HUES48 (cell line): Measurements from ENCODE around the gene GPR89A.
A peak's percentile ranks its signal among the peaks of the same experiment; 100 is the strongest.

Source experiments
- H3K27ac ChIP-seq: one replicate; pipeline ENCODE4 v1.7.0; 2013; ENCODE audit warnings: low read depth, low read length, inconsistent platforms
- H3K27me3 ChIP-seq: 2 replicates; pipeline ENCODE4 v1.6.1; 2013; ENCODE audit warnings: mild to moderate bottlenecking, low read length; ENCODE audit not compliant: control insufficient read depth, insufficient read depth
- H3K36me3 ChIP-seq: 2 replicates; pipeline ENCODE4 v1.6.1; 2013; ENCODE audit warnings: low read length; ENCODE audit not compliant: control insufficient read depth, insufficient read depth
- H3K4me1 ChIP-seq: 2 replicates; pipeline ENCODE4 v1.6.1; 2013; ENCODE audit warnings: mild to moderate bottlenecking, low read length; ENCODE audit not compliant: control insufficient read depth, insufficient read depth
- H3K4me3 ChIP-seq: 2 replicates; pipeline ENCODE4 v1.5.1; 2013; ENCODE audit warnings: mild to moderate bottlenecking, low read depth, low read length
- H3K9ac ChIP-seq: 2 replicates; pipeline ENCODE4 v1.6.1; 2013; ENCODE audit warnings: mild to moderate bottlenecking, low read depth, low read length, moderate library complexity
- H3K9me3 ChIP-seq: 2 replicates; pipeline ENCODE4 v1.6.1; 2013; ENCODE audit warnings: low read length; ENCODE audit not compliant: control insufficient read depth, insufficient read depth

Gene GPR89A

GRCh38 chr1:145702826-145703225, 95.0 kb downstream of the GPR89A start:
- Histone ChIP-seq H3K27ac (no peak overlapping the region), H3K36me3 (no peaks in the 10 kb centered on the region), H3K9me3 (no peaks in the 10 kb centered on the region), H3K27me3 (no peaks in the 10 kb centered on the region), H3K4me1 (peaks cover 7% of the 10 kb centered on the region; the same call in 1 of the 2 replicates), H3K9ac (no peak overlapping the region), H3K4me3 (no peak overlapping the region)

DNA sequence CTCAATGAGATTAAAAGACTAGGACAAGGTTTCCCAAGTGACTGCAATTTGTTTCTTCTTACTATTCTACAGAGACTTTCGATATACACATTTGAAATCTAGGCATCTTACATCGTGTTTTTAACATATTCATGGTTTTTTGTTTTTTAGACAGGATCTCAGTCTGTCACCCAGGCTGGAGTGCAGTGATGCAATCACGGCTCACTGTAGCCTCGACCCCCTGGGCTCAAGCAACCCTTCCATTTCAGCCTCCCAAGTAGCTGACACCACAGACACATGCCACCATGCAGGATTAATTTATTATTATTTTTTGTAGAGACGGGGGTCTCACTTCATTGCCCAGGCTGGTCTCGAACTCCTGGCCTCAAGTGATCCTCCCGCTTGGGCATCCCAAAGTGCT, 97.8 kb downstream of the GPR89A start:
- no peaks in the 10 kb centered on the region for H3K36me3 ChIP-seq
- H3K4me3 ChIP-seq, result no peak overlapping the region
- H3K4me1 ChIP-seq, result peaks cover 7% of the 10 kb centered on the region
- no peak overlapping the region for H3K9ac ChIP-seq
- H3K27ac ChIP-seq, result no peak overlapping the region
- no peaks in the 10 kb centered on the region for H3K9me3 ChIP-seq
- no peaks in the 10 kb centered on the region for H3K27me3 ChIP-seq

- peaks cover 7% of the 10 kb centered on the region for H3K4me1 ChIP-seq
Measured at GRCh38 chr1:145706086-145706664, 98.4 kb downstream of the GPR89A start.

DNA sequence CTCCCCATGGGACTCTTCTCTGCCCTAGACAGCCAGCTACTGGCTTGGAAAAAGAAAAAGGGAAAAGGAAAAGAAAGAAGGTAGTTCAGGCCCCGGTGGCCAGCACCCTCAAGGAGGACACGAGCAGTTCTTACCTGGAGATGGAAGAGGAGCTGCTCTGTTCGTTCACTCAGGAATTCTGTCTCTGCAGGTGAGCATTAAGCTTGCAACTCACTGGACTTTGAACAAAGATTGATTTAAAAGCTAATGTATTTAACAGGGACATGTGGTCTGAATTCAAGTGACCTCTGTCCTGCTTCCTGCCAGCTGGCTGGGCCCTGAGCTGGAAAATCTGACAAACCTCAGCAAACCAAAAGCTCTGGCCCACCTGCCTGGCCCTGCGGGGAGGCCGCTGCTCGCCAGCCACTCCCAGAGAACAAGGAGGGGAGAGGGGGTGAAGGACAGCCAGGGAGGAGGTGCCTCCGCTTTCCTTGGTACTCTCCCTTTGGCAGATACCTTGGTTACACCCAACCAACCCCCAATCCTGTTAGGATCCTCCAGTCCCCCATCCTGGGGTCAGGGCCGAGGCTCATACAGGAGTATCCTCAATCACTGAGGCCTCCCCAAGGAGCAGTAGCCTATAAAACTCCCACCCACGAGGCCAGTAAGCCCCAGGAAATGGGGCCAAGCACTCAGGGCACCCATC, 99.5 kb downstream of the GPR89A start, which contains the start of gene PDZK1:
TSS of gene PDZK1 (minus strand) at position 186 of the 685 bp plus-strand sequence. CDS start 19,347 bp downstream, outside the sequence.
- peak within 1 kb of the TSS; percentile 42 for H3K27ac ChIP-seq
- no peak within 1 kb of the TSS for H3K4me3 ChIP-seq
- no peak within 1 kb of the TSS for H3K9ac ChIP-seq
- H3K9me3 ChIP-seq, result no peaks in the 10 kb centered on the region
- H3K27me3 ChIP-seq, result no peaks in the 10 kb centered on the region
- H3K36me3 ChIP-seq, result no peaks in the 10 kb centered on the region
- peaks cover 7% of the 10 kb centered on the region for H3K4me1 ChIP-seq

More at GRCh38 chr1:145706086-145706664, 98.4 kb downstream of the GPR89A start:
- Histone ChIP-seq H3K4me3 (no peak overlapping the region), H3K36me3 (no peaks in the 10 kb centered on the region), H3K27me3 (no peaks in the 10 kb centered on the region), H3K27ac (no peak overlapping the region), H3K9me3 (no peaks in the 10 kb centered on the region), H3K9ac (no peak overlapping the region)

- Histone ChIP-seq H3K4me1 (peaks cover 7% of the 10 kb centered on the region), H3K27me3 (no peaks in the 10 kb centered on the region), H3K9me3 (no peaks in the 10 kb centered on the region), H3K36me3 (no peaks in the 10 kb centered on the region), H3K4me3 (no peak overlapping the region), H3K27ac (peak overlapping the region; percentile 11), H3K9ac (no peak overlapping the region)
Measured at GRCh38 chr1:145708063-145708462, 100.3 kb downstream of the GPR89A start.

GRCh38 chr1:145710291-145711027, 102.7 kb downstream of the GPR89A start:
- H3K9me3 ChIP-seq, result no peaks in the 10 kb centered on the region
- H3K4me1 ChIP-seq, result peaks cover 7% of the 10 kb centered on the region
- H3K9ac ChIP-seq, result no peak overlapping the region
- no peak overlapping the region for H3K27ac ChIP-seq
- no peak overlapping the region for H3K4me3 ChIP-seq
- H3K27me3 ChIP-seq, result no peaks in the 10 kb centered on the region
- no peaks in the 10 kb centered on the region for H3K36me3 ChIP-seq

GRCh38 chr1:145711213-145711651, 103.4 kb downstream of the GPR89A start:
- no peak overlapping the region for H3K9ac ChIP-seq
- H3K36me3 ChIP-seq, result no peaks in the 10 kb centered on the region
- H3K4me3 ChIP-seq, result no peak overlapping the region
- H3K27ac ChIP-seq, result peak overlapping the region; percentile 25
- H3K4me1 ChIP-seq, result peaks cover 7% of the 10 kb centered on the region
- no peaks in the 10 kb centered on the region for H3K27me3 ChIP-seq
- no peaks in the 10 kb centered on the region for H3K9me3 ChIP-seq

DNA sequence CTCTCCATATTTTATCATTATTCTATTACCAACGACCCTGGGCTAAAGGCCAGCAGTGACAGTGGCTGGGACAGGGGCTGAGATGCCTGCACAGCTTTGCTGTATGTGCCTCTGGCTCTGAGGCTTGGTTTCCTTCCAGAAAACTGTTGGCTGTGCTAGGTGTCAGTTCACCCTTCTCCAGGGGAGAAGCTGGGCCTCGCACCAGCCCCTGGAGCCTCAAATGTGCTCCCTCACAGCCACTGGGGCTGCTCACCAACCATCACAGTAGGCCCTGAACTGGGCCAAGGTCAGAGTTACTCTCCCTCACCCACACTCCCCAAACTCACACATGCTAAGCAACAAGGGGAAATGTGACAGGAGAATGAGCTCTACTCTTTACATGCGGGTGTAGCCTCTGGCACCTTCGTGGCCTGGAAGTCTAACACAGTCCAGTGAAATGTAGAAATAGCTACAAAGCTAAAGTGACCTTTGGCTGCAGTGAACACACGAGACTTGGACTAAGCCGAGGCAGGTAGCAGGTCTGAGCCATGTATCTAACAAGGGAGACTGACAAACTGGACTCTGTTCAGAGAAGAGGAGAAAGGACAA, 106.8 kb downstream of the GPR89A start:
- no peak overlapping the region for H3K9ac ChIP-seq
- H3K4me3 ChIP-seq, result no peak overlapping the region
- peaks cover 5% of the 10 kb centered on the region; the same call in 1 of the 2 replicates for H3K27me3 ChIP-seq
- H3K36me3 ChIP-seq, result no peaks in the 10 kb centered on the region
- no peaks in the 10 kb centered on the region for H3K9me3 ChIP-seq
- no peak overlapping the region for H3K27ac ChIP-seq
- H3K4me1 ChIP-seq, result no peaks in the 10 kb centered on the region

GRCh38 chr1:145716641-145717345, 109.0 kb downstream of the GPR89A start:
- Histone ChIP-seq H3K9ac (no peak overlapping the region), H3K9me3 (no peaks in the 10 kb centered on the region), H3K27ac (no peak overlapping the region), H3K36me3 (no peaks in the 10 kb centered on the region), H3K4me1 (no peaks in the 10 kb centered on the region), H3K4me3 (no peak overlapping the region), H3K27me3 (peaks cover 21% of the 10 kb centered on the region)

GRCh38 chr1:145717833-145718232, 110.0 kb downstream of the GPR89A start:
- Histone ChIP-seq H3K4me3 (no peak overlapping the region), H3K27me3 (peaks cover 21% of the 10 kb centered on the region), H3K36me3 (no peaks in the 10 kb centered on the region), H3K27ac (no peak overlapping the region), H3K4me1 (no peaks in the 10 kb centered on the region), H3K9ac (no peak overlapping the region), H3K9me3 (no peaks in the 10 kb centered on the region)
